Adipose tissue (tissue), 3 donors: ENCODE measurements around the gene TLR7. TPM values are rescaled to one million over a fixed set of nuclear protein-coding genes. Genes with fewer than 3 reads are reported as not detected.

Experiments
- H3K27ac ChIP-seq: one replicate; pipeline ENCODE4 v1.5.1; 2013; ENCODE audit warnings: low read depth, low read length
- WGBS, 3 donors: extraction: QIAGEN DNeasy Blood & Tissue Kit; methylation state at CpG; one replicate each; pipeline ENCODE4 v1.1.7; 2013; 5-methylcytosine and 5-hydroxymethylcytosine counted together
- polyA plus RNA-seq, 3 donors: library from polyadenylated mRNA; stranded (reverse); fragments of 200-250 nt; gene quantifications; one replicate each; pipeline ENCODE4 v1.2.3, GENCODE V29; 2013
- donor health status: healthy with polysubstance abuse.
- donor health status: Bipolar disorder and iron deficiency.
- donor health status: healthy.

TLR7 gene
- polyA plus RNA-seq, 3 donors: 0.03 to 0.13 (median 0.11) TPM

- WGBS, 3 donors: 75 to 83% (median 77%) methylated on average over 2 of the region's 2 CpGs
- H3K27ac ChIP-seq: no peak overlapping the region
Measured at GRCh38 chrX:12917753-12918152, 50.9 kb downstream of the TLR7 start.

DNA sequence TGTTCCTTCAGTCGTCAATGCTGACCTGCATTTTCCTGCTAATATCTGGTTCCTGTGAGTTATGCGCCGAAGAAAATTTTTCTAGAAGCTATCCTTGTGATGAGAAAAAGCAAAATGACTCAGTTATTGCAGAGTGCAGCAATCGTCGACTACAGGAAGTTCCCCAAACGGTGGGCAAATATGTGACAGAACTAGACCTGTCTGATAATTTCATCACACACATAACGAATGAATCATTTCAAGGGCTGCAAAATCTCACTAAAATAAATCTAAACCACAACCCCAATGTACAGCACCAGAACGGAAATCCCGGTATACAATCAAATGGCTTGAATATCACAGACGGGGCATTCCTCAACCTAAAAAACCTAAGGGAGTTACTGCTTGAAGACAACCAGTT lies 52.2 kb downstream of the TLR7 start:
- WGBS, 3 donors: 57 to 79% (median 72%) methylated on average over 10 of the region's 10 CpGs
- H3K27ac ChIP-seq: no peak overlapping the region

- H3K27ac ChIP-seq: no peak overlapping the region
- 73 to 86% (median 83%) methylated on average over 8 of the region's 8 CpGs for WGBS, 3 donors
Measured at GRCh38 chrX:12919620-12920019, 52.7 kb downstream of the TLR7 start.

DNA sequence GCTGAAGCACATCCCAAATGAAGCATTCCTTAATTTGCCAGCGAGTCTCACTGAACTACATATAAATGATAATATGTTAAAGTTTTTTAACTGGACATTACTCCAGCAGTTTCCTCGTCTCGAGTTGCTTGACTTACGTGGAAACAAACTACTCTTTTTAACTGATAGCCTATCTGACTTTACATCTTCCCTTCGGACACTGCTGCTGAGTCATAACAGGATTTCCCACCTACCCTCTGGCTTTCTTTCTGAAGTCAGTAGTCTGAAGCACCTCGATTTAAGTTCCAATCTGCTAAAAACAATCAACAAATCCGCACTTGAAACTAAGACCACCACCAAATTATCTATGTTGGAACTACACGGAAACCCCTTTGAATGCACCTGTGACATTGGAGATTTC lies 54.1 kb downstream of the TLR7 start:
- H3K27ac ChIP-seq: no peak overlapping the region
- 68 to 78% (median 70%) methylated on average over 8 of the region's 8 CpGs for WGBS, 3 donors

DNA sequence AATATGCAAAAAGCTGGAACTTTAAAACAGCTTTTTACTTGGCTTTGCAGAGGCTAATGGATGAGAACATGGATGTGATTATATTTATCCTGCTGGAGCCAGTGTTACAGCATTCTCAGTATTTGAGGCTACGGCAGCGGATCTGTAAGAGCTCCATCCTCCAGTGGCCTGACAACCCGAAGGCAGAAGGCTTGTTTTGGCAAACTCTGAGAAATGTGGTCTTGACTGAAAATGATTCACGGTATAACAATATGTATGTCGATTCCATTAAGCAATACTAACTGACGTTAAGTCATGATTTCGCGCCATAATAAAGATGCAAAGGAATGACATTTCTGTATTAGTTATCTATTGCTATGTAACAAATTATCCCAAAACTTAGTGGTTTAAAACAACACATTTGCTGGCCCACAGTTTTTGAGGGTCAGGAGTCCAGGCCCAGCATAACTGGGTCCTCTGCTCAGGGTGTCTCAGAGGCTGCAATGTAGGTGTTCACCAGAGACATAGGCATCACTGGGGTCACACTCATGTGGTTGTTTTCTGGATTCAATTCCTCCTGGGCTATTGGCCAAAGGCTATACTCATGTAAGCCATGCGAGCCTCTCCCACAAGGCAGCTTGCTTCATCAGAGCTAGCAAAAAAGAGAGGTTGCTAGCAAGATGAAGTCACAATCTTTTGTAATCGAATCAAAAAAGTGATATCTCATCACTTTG lies 55.2 kb downstream of the TLR7 start:
- H3K27ac ChIP-seq: no peak overlapping the region
- 87 to 89% (median 89%) methylated on average over 10 of the region's 10 CpGs for WGBS, 3 donors

GRCh38 chrX:12922599-12922919 lies 55.7 kb downstream of the TLR7 start:
- H3K27ac ChIP-seq: no peak overlapping the region

DNA sequence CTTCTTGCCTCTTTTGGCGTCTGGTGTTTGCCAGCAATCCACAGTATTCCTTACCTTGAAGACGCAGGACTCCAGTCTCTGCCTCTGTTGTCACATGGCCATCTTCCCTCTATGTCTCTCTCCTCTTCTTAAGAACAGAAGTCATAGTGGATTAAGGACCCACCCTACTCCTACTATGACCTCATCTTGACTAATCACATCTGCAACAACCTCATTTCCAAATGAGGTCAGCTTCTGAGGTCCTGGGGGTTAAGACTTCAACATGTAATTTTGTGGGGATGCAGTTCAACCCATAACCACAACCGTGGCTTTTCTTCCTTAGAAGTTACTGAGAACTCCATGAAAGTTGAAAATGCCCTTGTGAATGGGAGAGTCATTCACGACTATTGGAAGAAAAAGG lies 62.8 kb downstream of the TLR7 start:
- no peak overlapping the region for H3K27ac ChIP-seq
- 62 to 78% (median 72%) methylated on average over 4 of the region's 4 CpGs for WGBS, 3 donors

DNA sequence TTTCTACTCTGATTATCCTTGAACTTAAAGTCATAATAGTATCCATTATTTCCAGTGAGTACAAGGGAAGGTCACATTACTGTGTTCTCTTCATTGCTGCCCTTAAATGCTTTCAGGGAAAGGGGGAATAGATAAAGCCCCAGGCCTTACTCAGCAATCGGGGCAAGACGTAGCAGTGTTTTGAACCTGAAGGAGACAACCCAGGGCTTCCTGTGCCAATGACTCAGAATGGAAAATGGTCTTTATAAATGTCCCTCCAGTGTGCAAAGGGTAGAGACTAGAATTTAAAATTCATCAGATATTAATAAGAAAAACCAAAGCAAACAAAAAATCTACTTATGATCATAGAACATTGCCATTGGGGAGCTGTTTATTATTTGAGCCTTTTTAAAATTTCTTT lies 63.3 kb downstream of the TLR7 start:
- WGBS, 3 donors: 86 to 90% (median 88%) methylated on average over 2 of the region's 2 CpGs
- no peak overlapping the region for H3K27ac ChIP-seq

GRCh38 chrX:12932244-12932643 lies 65.4 kb downstream of the TLR7 start:
- WGBS, 3 donors: 83 to 100% (median 86%) methylated on average over 1 of the region's 1 CpG
- no peak overlapping the region for H3K27ac ChIP-seq

- WGBS, 3 donors: 85 to 97% (median 90%) methylated on average over 5 of the region's 5 CpGs
Measured at GRCh38 chrX:12934850-12935249, 68.0 kb downstream of the TLR7 start.

GRCh38 chrX:12936947-12937346 lies 70.1 kb downstream of the TLR7 start:
- H3K27ac ChIP-seq: no peak overlapping the region
- WGBS, 3 donors: 75 to 88% methylated on average over 1 of the region's 1 CpG; no CpG with 5 or more reads in 1 of the 3 donors

More at GRCh38 chrX:12934850-12935249, 68.0 kb downstream of the TLR7 start:
- no peak overlapping the region for H3K27ac ChIP-seq

Other genes with a start within 250 kb of the TLR7 start
- 10 to 100 TPM; 15.3 to 31.1 (median 17.8) TPM for gene PRPS2, start 75.7 kb upstream of the TLR7 start, polyA plus RNA-seq
- 1 to 10 TPM in 2 of 3 donors, under 1 TPM in 1; 0.26 to 3.4 (median 2.0) TPM for gene TLR8, start 39.5 kb downstream of the TLR7 start, polyA plus RNA-seq
- over 10,000 TPM in 1 of 3 donors, 1,000 to 10,000 TPM in 2; 1,590 to 13,149 (median 4,716) TPM for gene TMSB4X, start 108.0 kb downstream of the TLR7 start, polyA plus RNA-seq
- under 1 TPM in 1 of 3 donors, not detected in 2; 0.09 TPM for gene FAM9C, start 177.5 kb downstream of the TLR7 start, polyA plus RNA-seq